Measurements from ENCODE around the gene TMEFF1.
"Not testable (repeated sequence)": the region's sequence is repeated elsewhere in the genome, so short reads cannot be mapped to it uniquely, and the experiment has no call there.

Gene TMEFF1, protein sequence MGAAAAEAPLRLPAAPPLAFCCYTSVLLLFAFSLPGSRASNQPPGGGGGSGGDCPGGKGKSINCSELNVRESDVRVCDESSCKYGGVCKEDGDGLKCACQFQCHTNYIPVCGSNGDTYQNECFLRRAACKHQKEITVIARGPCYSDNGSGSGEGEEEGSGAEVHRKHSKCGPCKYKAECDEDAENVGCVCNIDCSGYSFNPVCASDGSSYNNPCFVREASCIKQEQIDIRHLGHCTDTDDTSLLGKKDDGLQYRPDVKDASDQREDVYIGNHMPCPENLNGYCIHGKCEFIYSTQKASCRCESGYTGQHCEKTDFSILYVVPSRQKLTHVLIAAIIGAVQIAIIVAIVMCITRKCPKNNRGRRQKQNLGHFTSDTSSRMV

DNA sequence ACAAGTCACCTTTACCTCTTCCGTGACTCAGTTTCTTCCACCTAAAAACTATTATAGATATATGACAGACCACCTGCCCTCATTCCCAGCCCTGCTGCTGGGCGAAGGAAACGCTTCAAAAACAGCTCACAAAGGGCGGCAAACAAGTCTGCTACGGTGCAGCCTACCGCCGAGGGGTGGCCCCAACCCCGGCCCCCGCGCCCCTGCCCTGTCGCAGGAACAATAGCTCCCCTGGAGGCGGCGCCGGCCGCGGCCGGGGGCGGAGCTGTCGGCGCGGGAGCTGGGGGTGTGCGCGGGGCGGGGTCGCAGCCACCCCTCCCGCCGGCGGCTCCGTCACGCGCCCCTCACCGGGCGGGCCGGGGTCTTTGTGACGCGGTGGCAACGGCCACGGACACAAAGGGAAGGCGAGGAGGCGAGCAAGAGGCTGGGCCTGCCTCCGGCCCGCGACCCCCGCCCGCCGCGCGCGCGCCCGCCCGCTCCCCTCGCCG lies at the start of gene TMEFF1:
Gene TMEFF1, plus strand, starts transcription at position 362 of the 488 bp plus-strand sequence. CDS start 396 bp downstream, outside the sequence.
- peak; percentile 73 for DNase-seq

DNA sequence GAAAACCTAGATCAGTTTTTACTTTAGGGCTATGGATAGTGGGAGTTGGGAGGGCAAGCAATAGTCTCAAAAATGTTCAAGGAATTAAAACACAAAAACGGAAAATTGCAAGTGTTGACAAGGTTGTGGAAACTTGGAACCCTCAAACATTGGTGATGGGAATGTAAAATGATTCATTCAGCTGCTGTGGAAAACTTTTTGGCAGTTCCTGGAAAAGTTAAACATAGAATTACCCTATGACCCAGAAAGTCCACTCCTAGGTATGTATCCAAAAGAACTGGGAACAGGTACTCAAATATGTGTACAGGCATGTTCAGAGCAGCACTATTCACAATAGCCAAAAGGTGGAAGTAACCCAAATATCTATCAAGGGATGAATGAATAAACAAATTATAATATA lies 47.2 kb upstream of the TMEFF1 start:
- DNase-seq, result no peak

DNA sequence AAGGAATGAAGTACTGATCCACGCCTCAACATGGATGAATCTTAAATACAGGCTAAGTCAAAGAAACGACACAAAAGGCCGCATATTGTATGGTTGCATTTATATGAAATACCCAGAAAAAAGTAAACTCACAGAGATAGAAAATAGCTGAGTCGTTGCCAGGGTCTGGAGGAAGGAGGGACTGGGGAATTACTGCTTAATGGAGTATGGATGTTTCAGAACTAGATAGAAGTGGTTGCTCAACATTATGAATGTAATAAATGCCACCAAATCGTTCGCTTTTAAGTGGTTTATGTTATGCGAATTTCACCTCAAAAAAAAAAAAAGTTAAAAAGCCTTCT lies 46.8 kb upstream of the TMEFF1 start:
- DNase-seq, result no peak

DNA sequence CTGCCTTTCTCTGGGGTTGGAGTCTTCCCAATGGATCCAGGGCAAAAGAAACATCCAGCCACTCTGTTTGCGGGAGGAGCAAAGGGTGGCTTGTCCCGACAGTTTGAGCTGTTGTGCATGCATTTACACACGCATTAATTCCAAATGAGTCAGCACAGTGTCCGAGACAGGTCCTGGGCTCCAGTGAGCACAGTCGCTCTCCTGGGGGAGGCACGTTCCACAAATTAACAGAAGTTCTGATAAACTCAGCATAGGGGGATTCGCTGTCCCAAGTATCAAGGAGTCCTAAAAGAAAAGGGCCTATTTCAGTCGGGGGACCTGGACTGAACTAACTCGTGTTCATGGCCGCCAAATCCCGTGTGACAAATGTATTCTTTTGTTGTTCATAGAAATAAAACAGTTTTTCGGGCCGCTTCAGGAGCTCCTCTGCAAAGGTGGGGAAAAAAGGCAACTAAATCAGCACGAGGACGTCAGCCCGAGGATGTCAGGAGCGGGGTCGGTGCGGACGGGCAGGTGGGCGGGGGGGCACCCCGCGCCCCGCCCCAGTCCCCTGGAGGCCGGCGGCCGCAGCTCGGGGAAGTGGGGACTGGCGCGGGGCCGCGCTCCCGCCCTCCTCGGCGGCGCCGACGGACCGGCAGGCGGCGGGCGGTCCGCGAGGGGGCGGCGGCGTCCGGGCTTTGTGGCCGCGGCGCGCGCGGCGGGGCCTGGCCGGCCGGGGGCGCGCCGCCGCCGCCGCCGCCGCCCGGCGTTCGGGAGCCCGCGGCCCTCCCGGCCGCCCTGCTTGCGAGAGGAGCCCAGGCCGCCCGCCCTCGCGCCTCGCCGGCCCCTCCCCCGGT lies 46.2 kb upstream of the TMEFF1 start, which contains the start of gene MSANTD3:
Gene MSANTD3, plus strand, starts transcription at position 614 of the 836 bp plus-strand sequence. CDS start 14,796 bp downstream, outside the sequence.
- peak; percentile 74 for DNase-seq

DNA sequence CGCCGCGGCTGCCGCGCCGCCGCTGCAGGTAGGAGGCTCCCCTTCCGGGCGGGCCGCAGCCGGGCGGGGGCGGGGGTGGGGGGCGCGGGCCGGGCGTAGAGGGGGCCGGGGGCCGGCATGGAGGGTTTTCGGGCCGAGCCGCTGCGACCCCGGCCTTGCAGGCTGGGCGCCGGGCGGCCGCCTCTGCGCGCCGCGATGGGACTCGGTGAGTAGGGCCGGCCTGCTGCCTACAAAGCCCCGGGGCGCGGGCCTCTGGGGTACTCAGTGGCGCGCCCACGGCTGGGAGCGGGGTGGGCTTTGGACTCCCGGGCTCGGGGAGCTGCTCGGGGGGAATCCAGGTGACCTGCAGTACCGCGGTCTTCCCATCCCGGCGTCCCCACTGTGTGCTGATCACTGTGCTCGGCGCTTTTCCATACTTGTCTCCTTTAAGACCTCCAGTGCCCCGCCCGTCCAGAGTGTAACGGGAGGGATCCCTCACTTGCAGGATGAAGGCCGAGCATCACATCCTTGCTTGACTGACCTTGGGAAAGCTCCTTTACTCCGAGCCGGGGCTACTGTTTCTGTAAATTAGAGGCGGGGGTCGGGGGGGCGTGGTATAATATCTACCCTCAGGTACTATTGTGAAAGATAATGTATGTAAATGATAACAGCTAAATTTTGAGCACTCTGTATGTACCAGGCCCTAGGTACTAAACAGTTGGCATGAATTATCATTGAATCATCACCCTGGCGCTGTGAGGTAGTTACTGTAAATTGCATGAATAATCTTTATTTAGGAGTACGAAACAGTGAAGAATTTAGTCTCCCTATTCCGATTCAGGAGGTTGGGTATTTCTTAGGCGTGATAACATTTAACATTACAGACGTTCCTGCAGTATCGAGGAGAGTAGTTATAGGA lies 45.3 kb upstream of the TMEFF1 start:
- DNase-seq, result peak; percentile 65

DNA sequence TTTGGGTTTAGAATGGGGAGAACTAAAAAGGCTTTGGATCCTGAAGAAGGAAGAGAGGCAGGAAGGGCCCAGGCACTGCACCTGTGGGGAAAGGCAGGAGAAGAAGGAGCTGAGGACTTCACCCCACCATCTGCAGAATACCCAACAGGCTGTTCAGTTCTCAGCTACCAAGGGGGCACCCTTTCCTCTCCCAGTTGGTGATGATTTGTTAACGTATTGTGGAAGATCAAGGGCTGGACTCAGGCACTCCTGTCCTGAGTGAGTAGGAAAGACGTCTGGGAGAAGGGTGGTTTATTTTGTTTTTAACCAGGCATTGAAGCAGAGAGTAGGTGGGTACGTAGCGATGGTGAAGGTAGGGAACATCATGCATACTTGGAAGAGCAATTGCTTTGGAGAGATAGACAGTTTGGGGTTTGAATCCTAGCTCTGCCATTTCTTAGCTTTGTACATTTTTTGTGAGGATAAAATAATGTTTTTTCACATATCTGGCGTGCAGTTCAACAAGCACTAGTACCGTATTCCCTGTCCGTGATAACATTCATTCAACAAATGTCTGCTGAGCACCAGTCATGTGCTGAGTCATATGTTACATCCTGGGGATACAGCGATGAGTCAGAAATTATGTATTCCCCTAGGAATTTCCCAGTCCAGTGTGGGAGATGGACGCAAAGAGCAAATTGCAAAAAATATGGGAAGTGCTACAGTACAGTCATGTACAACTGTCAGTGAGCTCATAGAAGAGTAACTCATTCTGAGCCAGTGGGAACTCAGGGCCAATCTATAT lies 43.9 kb upstream of the TMEFF1 start:
- DNase-seq, result no peak

DNA sequence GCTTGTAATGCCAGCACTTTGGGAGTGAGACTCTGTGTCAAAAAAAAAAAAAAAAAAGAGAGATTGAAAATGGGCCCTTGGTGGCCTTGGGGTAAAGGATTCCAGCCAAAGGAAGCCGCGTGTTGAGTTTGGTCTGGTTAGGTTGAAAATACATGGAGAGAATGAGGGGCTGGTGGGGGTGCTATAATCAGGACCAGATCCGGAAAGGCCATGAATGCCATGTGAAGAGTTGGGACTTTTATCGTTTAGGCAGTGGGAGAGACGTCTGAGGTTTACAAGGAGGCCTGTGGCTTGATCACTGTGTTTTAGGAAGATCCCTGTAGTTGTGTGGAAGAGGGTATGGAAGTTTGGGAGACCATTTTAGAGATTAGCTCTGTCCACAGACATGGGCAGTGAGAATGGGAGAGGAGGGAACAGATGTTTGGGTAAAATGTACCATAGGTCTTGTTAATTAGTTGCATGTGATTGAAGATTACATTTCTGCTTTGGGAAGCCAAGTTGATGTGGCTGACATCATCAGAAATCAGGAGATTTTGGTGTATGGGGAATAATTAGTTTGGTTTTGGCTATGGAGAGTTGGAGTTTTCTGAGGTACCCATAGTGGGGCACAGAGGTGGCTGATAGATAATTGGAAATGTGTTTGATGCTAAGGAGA lies 42.5 kb upstream of the TMEFF1 start:
- DNase-seq, result no peak

DNA sequence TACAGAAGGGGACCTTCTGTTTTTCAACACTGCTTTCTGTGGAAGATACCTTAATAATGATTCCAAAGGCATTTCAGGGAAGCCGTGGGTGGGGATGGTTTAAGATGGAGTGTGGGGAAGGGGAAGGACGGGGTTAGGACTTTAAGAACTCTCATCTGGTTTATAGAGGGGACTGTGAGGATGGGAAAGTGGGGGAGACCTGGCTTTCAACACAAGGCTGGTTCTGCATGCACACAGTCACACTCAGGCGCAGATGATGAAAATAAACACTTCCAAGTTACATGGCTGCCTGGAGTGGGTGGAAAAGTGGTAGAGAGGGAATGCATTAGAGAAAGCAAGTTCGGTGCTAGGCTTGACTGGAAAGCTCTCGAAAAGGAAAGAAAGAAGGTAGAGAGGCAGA lies 41.1 kb upstream of the TMEFF1 start:
- DNase-seq, result no peak

DNA sequence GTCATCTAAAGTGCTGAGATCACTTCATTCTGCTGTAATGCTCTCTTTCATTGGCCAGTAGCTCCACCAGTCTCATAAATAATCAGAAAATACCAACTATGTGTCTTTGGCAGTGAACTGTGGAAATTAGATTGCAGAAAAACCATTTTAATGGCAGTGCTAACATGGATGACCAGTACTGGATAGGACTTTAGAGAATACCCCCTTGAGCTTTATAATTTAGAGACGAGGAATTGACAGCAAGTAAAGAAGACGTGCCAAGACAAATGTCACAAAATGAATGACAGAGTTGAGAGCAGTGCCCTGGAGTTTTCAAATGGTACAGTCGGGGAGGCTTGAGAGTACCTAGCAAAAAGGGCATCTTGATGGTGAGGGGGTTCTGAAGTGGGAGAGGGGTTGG lies 40.2 kb upstream of the TMEFF1 start:
- DNase-seq, result no peak

DNA sequence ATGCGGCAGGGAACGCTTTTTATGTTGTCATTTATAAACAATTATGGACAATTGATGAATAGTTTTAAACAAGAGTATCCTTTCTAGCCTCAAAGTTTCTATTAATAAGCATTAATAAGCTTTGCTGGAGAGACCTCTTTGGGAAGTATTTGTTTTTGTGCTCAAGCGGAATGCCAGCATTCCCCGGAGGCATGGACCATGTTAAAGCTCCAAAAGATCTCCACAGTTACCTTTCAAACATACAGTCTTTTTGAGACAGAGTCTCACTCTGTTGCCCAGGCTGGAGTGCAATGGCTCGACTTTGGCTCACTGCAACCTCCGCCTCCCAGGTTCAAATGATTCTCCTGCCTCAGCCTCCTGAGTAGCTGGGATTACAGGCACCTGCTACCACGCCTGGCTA lies 36.4 kb upstream of the TMEFF1 start:
- DNase-seq, result no peak

DNA sequence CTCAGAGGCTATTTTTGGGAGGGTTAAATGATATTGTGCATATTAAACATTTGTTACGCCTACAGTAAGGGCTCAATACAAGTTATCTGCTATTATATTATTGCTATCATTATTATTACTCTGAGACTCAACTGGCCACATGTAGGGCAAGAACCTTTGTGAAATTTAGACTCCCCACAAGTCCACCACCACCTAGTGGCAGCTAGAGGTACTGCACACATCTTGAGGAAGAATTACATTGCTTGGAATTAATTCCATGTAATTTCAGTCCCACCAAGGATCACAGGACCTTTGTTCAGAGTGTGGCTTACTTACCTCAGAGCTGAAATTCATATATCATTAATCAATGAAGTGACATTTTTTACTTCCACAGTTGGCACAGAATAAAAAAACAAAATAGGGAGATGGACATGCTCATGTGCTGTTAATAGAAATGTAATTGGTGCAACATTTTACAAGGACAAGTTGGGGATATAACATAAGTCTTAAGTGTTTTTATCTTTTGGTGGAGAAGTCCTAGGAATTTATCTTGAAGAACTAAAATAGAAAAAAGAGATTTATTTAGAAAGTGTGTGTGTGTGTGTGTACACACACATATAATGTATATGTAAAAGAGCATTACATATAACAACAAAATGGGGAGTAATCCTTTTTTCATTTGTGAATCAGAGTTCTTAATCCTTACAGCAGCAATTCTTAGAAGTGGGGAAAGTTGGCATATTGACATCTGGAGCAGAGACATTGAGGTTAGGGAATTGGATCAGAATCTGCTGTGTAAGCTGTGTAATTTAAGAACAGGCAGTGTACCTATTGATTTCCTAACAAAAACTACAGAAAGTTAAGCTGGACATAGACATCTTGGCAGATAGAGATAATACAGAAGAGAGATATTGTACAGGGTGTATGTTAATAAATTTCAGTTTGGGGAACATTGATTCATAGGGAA lies 34.8 kb upstream of the TMEFF1 start:
- DNase-seq, result peak; percentile 67

DNA sequence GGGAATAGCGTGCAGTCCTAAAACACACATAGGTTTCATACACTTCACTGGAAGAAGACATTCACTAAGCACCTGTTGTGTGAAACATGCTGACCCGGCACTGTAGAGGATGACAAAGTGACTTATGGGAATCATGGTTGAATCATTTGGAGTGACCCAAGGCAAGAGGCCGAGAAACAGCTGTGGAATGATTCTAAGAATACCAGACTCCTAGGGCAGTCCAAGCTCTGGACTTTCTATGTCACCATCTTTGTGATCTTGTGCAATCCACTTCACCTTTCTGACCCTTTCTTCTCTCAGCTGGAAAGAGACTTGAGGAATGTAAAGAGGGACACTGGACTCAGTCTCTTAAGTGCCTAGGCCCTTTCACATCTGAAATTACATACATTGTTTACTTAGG lies 32.9 kb upstream of the TMEFF1 start:
- peak; percentile 21 for DNase-seq

DNA sequence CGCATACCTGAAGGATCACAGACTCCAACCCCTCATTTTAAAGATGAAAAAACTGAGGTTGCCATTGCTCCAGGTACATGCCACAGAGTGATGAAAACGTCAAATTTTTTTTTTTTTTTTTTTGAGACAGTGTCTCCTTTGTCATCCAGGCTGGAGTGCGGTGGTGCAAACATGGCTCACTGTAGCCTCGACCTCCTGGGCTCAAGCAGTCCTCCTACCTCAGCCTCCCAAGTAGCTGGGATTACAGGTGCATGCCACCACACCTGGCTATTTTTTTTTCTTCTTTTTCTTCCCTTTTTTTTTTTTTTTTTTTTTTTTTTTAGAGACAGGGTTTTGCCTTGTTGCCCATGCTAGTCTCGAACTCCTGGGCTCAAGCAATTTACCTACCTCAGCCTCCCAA lies 32.5 kb upstream of the TMEFF1 start:
- DNase-seq, result not testable (repeated sequence)

DNA sequence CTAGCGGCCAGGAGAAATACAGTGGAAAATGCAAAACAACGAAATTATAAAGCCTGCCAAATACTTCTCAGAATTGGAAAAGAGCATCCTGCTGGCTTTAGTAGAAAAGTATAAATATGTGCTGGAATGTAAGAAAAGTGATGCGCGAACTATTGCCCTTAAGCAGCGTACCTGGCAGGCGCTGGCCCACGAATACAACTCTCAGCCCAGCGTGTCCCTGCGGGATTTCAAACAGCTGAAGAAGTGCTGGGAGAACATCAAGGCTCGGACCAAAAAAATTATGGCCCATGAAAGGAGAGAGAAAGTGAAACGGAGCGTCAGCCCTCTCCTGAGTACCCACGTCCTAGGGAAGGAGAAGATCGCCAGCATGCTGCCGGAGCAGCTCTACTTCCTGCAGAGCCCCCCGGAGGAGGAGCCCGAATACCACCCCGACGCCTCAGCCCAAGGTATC lies 31.0 kb upstream of the TMEFF1 start:
- peak; percentile 64 for DNase-seq

DNA sequence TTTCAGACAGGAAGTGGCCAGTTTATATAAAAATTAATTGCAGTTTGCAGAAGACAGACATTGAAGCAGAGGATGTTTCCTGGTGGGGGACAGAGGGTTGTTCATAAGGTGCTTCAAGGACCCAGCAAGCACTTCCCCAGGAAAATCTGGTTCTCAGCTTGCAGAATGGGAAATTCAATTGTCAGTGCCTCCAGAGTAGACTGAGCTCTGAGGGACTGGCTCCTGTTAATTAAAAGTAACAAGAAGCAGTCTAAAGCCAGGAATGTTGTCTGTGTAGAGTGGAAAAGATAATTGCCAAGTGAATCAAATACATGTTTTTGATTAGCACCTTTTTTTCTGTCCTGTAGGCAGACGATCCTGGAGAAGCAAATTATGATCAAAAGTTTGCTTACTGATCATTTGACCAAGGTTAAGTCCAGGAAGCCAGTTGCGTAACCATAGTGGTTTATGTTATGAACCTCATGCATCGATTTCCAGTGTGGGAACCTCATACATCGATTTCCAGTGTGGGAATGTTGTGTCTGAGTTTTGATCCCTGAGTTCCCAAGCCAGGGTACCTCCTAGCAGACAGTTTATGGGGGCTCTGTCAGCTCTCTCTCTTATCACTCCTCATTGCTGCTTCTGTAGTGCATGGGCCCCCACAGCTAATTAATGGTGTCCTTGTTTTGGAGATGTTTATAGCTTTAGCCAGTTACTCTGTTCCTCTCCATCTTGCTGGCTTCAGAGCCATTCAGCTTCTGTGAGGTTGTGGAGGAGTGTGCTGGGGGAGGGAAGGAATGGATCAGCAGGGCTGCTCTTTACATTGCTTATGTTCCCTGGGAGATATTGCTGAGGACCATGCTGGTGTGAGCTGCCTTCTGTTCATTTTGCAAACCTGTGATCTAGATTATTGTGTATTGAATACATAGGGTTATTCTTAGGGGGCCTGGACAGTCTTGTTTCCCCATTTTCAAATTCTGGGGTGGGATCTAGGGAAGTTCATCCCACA lies 28.9 kb upstream of the TMEFF1 start:
- no peak for DNase-seq

DNA sequence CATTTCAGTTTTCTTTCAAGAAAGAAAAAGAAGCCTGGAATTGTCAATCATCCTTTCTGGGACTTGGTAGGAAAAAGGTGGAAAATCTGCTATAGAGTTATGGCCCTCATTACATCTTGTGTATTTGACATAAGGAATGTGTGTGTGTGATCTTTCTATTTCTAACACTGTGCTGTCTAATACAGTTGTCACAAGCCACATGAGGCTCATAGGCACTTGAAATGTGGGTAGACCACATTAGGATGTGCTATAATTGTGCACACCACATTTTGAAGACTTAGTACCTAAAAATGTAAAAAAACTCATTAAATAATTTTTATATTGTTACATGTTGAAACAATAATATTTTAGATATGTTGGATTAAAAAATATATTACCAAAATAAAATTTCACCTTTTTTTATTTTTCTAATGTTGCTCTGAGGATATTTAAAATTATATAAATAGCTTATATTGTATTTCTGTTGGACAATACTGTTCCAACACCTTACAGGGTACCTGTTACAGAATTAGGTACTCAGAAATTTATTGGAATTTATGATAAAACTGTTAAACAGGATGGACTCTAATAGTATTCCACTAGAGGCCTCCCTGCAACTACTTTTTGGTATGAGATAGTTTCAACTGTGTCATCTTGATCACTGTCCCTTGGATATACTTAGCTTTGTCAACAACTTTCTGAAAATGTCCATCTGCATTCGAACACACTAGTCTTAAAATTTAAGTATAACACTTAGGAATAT lies 27.6 kb upstream of the TMEFF1 start:
- DNase-seq, result no peak

DNA sequence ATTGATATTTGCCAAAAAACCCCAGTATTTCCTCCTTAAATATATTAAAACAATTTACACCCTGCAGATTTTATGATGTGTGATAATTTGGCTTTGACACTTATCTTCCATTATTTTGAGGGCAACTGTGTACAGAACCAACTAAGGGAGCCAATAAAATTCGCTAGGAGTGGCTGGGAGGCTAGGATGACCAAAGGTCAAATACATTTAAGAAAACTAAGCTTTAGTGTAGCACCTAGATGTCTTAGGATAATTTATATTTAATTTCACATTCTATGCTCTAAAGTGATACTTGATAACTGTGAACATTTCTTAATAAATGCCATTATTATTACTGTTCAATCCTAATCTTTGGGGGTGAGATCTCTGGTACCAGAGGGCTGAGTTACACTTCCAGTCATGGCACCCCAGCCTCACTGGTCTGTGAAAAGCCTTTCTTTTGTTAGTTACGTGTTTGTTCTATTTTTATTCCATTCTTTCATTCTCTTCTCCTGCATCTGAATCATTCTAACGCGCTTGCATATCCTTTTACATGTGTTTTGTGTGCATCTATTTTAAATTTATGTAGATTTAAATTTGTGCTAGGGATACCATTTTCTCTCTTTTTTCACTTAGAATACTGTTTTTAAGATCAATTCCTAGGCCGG lies 26.9 kb upstream of the TMEFF1 start:
- no peak for DNase-seq

DNA sequence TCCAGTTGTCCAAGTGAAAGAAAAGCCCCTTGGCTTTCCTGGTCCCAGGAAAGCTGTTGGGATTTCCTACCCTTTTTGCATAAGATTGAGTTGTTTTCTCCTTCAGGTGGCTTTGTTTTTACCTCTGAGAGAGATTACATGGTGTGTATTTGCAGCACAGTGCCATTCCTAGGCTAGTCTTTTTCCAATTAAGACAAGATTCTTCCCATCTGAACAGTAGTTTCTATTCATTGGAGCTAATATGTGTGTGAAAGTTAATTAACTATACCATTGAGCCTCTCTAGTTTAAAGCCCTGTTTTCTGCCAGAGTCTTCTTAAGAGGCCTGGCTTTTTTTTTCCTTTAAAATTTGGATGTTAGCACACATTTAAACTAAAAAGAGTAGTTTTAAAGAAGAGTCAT lies 25.9 kb upstream of the TMEFF1 start:
- DNase-seq, result no peak
